Fibroblast of lung (primary cell): Measurements from ENCODE around the gene SCARF1.

ENCODE experiments used
- EZH2 ChIP-seq: IDR thresholded peaks from 2 replicates; pipeline ENCODE4 v1.5.1; 2012; ENCODE audit warnings: low read length, control low read depth, mild to moderate bottlenecking; ENCODE audit errors: missing control alignments
- TF ChIP-seq, protein P1 (sequence below), 2 donors: IDR thresholded peaks in 1 of 2; conservative IDR thresholded peaks in 1 of 2; 1 replicate in 1 of 2; 2 replicates in 1 of 2; pipeline ENCODE4 v1.5.1; 2011 to 2012; ENCODE audit warnings: low read length in 2 of 2, control low read depth in 1 of 2, inconsistent platforms in 1 of 2, low read depth in 1 of 2, mild to moderate bottlenecking in 1 of 2

DNA sequence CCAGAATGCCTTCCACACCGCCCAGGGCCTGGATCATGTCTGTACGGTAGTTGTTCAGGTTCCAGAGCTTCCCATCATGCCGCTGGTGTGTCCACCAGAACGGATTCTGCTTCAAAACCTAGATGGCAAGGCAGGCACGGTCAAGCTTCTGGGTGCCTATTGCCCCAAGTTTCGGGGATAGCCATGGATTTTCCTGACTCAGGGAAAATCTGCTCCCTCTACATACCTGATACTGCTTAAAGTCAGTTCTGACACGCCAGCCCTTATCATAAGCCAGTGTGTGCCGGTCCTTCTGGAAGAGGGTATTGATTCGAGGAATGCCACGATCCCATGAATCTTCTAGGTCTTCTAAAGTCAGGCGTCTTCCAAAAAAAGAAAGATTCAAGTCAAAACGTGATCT is 15.5 kb upstream of the SCARF1 start:
- TF ChIP-seq, protein P1, sequence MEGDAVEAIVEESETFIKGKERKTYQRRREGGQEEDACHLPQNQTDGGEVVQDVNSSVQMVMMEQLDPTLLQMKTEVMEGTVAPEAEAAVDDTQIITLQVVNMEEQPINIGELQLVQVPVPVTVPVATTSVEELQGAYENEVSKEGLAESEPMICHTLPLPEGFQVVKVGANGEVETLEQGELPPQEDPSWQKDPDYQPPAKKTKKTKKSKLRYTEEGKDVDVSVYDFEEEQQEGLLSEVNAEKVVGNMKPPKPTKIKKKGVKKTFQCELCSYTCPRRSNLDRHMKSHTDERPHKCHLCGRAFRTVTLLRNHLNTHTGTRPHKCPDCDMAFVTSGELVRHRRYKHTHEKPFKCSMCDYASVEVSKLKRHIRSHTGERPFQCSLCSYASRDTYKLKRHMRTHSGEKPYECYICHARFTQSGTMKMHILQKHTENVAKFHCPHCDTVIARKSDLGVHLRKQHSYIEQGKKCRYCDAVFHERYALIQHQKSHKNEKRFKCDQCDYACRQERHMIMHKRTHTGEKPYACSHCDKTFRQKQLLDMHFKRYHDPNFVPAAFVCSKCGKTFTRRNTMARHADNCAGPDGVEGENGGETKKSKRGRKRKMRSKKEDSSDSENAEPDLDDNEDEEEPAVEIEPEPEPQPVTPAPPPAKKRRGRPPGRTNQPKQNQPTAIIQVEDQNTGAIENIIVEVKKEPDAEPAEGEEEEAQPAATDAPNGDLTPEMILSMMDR (conservative IDR thresholded peaks at IDR 0.05 in 1 of 2, IDR thresholded peaks at IDR 0.05 in 1 of 2; ENCODE audit: low read depth in 1 of 2, low read length in 2 of 2) = no peak
- no peak for TF ChIP-seq EZH2
